Skeletal muscle tissue (tissue), 4 donors: ENCODE measurements around the gene CNTFR. TPM values are rescaled to one million over a fixed set of nuclear protein-coding genes. Genes with fewer than 3 reads are reported as not detected.

Experiments
- H3K27ac ChIP-seq: one replicate; pipeline ENCODE4 v1.7.0; 2013; ENCODE audit warnings: mild to moderate bottlenecking, low read depth, low read length, inconsistent platforms
- H3K27me3 ChIP-seq, 3 donors: one replicate each; pipeline ENCODE4 v1.7.0; 2013; ENCODE audit warnings: low read length in 3 of 3; ENCODE audit not compliant: control insufficient read depth in 3 of 3, insufficient read depth in 3 of 3
- H3K36me3 ChIP-seq, 3 donors: one replicate each; pipeline ENCODE4 v1.7.0; 2013; ENCODE audit warnings: low read length in 3 of 3; ENCODE audit not compliant: control insufficient read depth in 3 of 3, insufficient read depth in 3 of 3
- H3K4me1 ChIP-seq, 3 donors: one replicate each; pipeline ENCODE4 v1.7.0; 2013; ENCODE audit warnings: low read length in 3 of 3, mild to moderate bottlenecking in 3 of 3; ENCODE audit not compliant: control insufficient read depth in 3 of 3, insufficient read depth in 3 of 3
- H3K4me3 ChIP-seq, 3 donors: one replicate each; pipeline ENCODE4 v1.7.0; 2013; ENCODE audit warnings: low read length in 3 of 3
- H3K9ac ChIP-seq, 3 donors: one replicate each; pipeline ENCODE4 v1.7.0; 2013; ENCODE audit warnings: low read length in 3 of 3, mild to moderate bottlenecking in 3 of 3, moderate library complexity in 2 of 3, low read depth in 1 of 3
- H3K9me3 ChIP-seq, 3 donors: one replicate each; pipeline ENCODE4 v1.7.0; 2013; ENCODE audit warnings: low read length in 3 of 3; ENCODE audit not compliant: control insufficient read depth in 3 of 3
- total RNA-seq: library from RNA; depleted of rRNA; stranded (reverse); fragments of >200 nt; gene quantifications from one replicate; pipeline ENCODE4 v1.2.3, GENCODE V29; 2014
- donor health status: Osteomylitis.

Gene CNTFR
- total RNA-seq, 1 donor from 2014 or later = 3.1 TPM

GRCh38 chr9:34550681-34551270, 38.7 kb downstream of the CNTFR start:
- Histone ChIP-seq H3K9me3 (no peaks in the 10 kb centered on the region), H3K4me1 (peaks cover 15 to 26% (median 18%) of the 10 kb centered on the region in 3 donors), H3K36me3 (peaks cover 0 to 11% (median 2%) of the 10 kb centered on the region in 3 donors), H3K4me3 (no peak overlapping the region), H3K9ac (no peak overlapping the region), H3K27me3 (peaks cover 0 to 7% (median 6%) of the 10 kb centered on the region in 3 donors), H3K27ac (no peak overlapping the region)

- Histone ChIP-seq H3K27me3 (peaks cover 0 to 7% (median 6%) of the 10 kb centered on the region in 3 donors), H3K4me1 (peaks cover 10 to 21% (median 13%) of the 10 kb centered on the region in 3 donors), H3K4me3 (no peak overlapping the region), H3K9me3 (no peaks in the 10 kb centered on the region), H3K36me3 (peaks cover 0 to 11% (median 2%) of the 10 kb centered on the region in 3 donors), H3K27ac (no peak overlapping the region), H3K9ac (no peak overlapping the region)
Measured at GRCh38 chr9:34550016-34550680, 39.4 kb downstream of the CNTFR start.

GRCh38 chr9:34549407-34549732, 40.2 kb downstream of the CNTFR start:
- Histone ChIP-seq H3K9me3 (no peaks in the 10 kb centered on the region), H3K27me3 (peaks cover 0 to 7% (median 6%) of the 10 kb centered on the region in 3 donors), H3K27ac (no peak overlapping the region), H3K4me1 (peaks cover 4 to 13% (median 7%) of the 10 kb centered on the region in 3 donors), H3K4me3 (no peak overlapping the region), H3K36me3 (peaks cover 0 to 11% (median 2%) of the 10 kb centered on the region in 3 donors), H3K9ac (no peak overlapping the region)

- peaks cover 4 to 8% (median 6%) of the 10 kb centered on the region in 3 donors for H3K4me1 ChIP-seq
- H3K9ac ChIP-seq = no peak overlapping the region
- H3K9me3 ChIP-seq = no peaks in the 10 kb centered on the region
- peaks cover 0 to 7% (median 0%) of the 10 kb centered on the region in 3 donors for H3K36me3 ChIP-seq
- no peak overlapping the region for H3K27ac ChIP-seq
- H3K4me3 ChIP-seq = no peak overlapping the region
- H3K27me3 ChIP-seq = peaks cover 0 to 7% (median 6%) of the 10 kb centered on the region in 3 donors
Measured at GRCh38 chr9:34547960-34548611, 41.4 kb downstream of the CNTFR start.

GRCh38 chr9:34546834-34547827, 42.4 kb downstream of the CNTFR start:
- Histone ChIP-seq H3K27me3 (peaks cover 0 to 7% (median 6%) of the 10 kb centered on the region in 3 donors), H3K4me3 (no peak overlapping the region), H3K4me1 (peaks cover 4 to 8% (median 6%) of the 10 kb centered on the region in 3 donors), H3K36me3 (peaks cover 0 to 1% (median 0%) of the 10 kb centered on the region in 3 donors), H3K9me3 (no peaks in the 10 kb centered on the region), H3K27ac (no peak overlapping the region), H3K9ac (no peak overlapping the region)

GRCh38 chr9:34546102-34546833, 43.3 kb downstream of the CNTFR start:
- Histone ChIP-seq H3K36me3 (no peaks in the 10 kb centered on the region), H3K9ac (no peak overlapping the region)

GRCh38 chr9:34545497-34545896, 44.0 kb downstream of the CNTFR start:
- Histone ChIP-seq H3K27ac (no peak overlapping the region), H3K4me1 (peaks cover 4 to 8% (median 6%) of the 10 kb centered on the region in 3 donors), H3K27me3 (peaks cover 0 to 9% (median 7%) of the 10 kb centered on the region in 3 donors), H3K4me3 (no peak overlapping the region), H3K9ac (no peak overlapping the region), H3K36me3 (no peaks in the 10 kb centered on the region), H3K9me3 (no peaks in the 10 kb centered on the region)

More at GRCh38 chr9:34546102-34546833, 43.3 kb downstream of the CNTFR start:
- no peak overlapping the region for H3K27ac ChIP-seq
- peaks cover 4 to 8% (median 6%) of the 10 kb centered on the region in 3 donors for H3K4me1 ChIP-seq
- no peaks in the 10 kb centered on the region for H3K9me3 ChIP-seq
- peaks cover 0 to 9% (median 7%) of the 10 kb centered on the region in 3 donors for H3K27me3 ChIP-seq
- no peak overlapping the region for H3K4me3 ChIP-seq

GRCh38 chr9:34544035-34544434, 45.5 kb downstream of the CNTFR start:
- peaks cover 0 to 9% (median 7%) of the 10 kb centered on the region in 3 donors for H3K27me3 ChIP-seq
- H3K4me3 ChIP-seq = no peak overlapping the region
- no peaks in the 10 kb centered on the region for H3K36me3 ChIP-seq
- no peak overlapping the region for H3K9ac ChIP-seq
- no peak overlapping the region for H3K27ac ChIP-seq
- peaks cover 4 to 8% (median 6%) of the 10 kb centered on the region in 3 donors for H3K4me1 ChIP-seq
- H3K9me3 ChIP-seq = no peaks in the 10 kb centered on the region

- Histone ChIP-seq H3K9ac (no peak overlapping the region), H3K36me3 (no peaks in the 10 kb centered on the region), H3K27me3 (peaks cover 0 to 9% (median 5%) of the 10 kb centered on the region in 3 donors), H3K27ac (no peak overlapping the region), H3K4me1 (no peaks in the 10 kb centered on the region), H3K4me3 (no peak overlapping the region), H3K9me3 (no peaks in the 10 kb centered on the region)
Measured at GRCh38 chr9:34541540-34541939, 48.0 kb downstream of the CNTFR start.
